Stimulated activated CD8-positive, alpha-beta memory T cell treated with anti-CD3 and anti-CD28 coated beads, Interleukin-7, amount 100 ng/mL, for 1 hour (primary cell): ENCODE results near the gene EMC1.
"Not testable (repeated sequence)": the region's sequence is repeated elsewhere in the genome, so short reads cannot be mapped to it uniquely, and the experiment has no call there.

Experiments used
- DNase-seq, 2 donors: peaks; one replicate each; pipeline ENCODE4 v3.0.0-alpha.2; 2020; ENCODE audit warnings: low read depth in 2 of 2

Gene EMC1

DNA sequence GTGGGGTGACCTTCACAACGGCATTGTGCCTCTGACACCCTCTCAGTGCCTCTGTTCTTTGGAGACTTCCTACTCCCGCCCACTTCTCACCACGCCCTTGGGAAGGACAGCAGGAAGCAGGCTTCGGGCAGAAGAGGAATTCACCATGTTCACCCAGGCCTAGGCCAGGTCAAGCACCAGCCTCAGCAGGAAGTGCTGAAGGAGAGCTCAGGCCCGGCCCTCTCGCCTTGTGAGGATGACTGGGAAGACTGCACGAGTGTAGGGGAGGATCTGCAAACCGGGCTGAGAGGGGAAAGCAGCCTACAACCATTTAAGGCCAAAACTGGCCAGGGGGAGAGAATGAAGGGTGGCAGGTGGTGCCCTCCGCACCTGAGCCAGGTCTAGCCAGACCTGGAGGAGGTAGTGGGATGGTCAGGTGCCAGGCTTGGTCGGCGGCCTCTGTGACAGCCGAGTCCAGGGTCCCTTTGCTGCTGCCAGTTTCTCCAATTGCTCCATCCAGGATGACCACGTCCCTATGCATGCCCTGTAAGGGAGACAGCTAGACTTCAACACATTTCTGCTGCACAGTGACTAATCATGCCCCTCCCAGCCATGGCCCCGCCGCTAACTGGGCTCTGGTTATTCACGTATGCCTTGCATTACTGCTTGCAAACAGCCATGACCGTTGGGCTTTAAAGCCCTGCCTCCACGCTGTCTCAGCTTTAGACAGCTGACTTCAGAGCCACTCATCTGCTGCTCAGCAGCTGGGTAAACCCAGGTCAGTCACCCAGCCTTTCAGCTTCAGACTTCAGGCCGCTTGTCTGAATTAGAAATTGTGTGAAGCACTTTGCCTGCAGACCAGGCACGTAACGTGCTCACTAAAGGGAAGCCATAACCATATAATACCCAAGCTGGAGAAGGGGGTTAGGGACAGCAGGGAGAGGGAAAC, 9.2 kb upstream of the EMC1 start:
- no peak for DNase-seq

DNA sequence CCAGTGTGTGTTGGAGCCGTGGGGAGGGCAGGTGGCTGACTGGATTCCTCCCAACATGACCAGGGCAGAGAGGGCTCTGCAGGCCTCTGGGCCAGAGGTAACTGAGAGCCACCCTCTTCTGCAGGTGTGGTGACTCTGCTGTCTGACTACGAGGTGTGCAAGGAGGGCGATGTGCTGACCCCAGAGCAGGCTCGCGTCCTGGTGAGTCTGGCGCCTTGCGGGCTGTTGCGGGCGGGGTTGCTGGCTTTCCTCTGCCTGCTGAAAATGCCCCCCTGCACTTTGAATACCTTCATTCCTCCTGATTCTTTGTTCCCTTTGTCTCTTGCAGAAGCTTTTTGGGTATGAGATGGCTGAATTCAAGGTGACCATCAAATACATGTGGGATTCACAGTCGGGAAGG, 7.0 kb upstream of the EMC1 start:
- DNase-seq, result no peak

DNA sequence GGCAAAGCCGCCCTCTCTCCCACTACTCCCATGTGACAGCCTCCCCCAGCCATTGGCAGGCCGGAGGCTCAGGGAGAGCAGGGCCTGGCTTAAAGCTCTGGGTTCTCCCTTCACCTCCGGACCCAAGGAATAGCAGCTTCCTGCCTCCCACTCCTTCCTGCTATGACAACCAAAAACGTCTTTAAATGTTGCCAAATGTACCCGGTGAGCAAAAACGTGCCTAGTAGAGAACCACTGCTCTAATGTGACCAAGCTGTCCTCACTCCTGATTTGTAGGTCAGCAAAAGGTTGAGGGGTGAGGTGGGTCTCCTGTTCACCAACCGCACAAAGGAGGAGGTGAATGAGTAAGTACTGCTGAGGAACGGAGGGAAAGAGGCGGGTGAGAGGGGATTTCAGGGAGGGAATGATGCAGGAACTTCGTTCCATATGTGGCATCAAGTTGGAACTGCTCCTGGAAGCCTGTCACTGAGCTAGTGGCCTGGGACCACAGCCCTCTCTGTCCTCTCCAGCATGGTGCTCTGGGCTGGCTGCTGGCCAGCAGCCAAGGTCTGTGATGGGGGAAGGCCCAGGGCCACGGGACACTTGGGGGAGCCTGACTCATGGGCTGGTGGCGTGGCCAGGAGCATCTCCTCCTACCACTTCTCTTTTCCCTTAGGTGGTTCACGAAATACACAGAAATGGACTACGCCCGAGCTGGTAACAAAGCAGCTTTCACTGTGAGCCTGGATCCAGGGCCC, 6.0 kb upstream of the EMC1 start:
- DNase-seq, result no peak

DNA sequence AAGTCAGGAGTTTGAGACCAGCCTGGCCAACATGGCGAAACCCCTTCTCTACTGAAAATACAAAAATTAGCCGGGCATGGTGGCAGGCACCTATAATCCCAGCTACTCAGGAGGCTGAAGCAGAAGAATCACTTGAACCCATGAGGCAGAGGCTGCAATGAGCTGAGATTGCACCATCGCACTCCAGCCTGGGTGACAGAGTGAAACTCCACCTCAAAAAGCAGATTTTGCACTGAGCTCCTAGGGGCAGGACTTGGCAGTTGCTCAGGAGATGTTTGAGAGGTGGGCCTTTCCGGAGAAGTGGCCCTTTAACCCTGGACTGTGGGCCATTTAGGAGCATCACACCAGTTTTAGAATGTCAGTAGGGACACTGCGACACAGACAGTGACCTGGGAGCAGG, 5.0 kb upstream of the EMC1 start:
- DNase-seq, result not testable (repeated sequence)

DNA sequence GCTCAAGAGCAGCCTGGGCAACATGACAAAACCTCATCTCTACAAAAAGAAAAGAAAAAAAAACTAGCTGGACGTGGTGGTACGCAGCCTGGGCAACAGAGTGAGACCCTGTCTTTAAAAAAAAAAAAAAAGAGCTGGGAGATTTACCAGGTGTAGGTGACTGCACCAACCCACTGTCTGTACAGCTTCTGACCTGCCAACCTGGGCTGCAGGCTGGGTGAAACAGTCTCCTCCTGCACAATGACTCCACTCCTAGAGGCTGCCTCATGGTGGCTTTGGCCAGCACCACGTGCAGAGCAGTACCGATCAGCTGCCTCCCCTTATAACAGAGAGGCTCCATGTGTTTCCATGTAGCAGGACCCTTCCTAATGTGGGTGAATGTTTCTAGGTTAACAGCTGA, 4.0 kb upstream of the EMC1 start:
- no peak for DNase-seq

DNA sequence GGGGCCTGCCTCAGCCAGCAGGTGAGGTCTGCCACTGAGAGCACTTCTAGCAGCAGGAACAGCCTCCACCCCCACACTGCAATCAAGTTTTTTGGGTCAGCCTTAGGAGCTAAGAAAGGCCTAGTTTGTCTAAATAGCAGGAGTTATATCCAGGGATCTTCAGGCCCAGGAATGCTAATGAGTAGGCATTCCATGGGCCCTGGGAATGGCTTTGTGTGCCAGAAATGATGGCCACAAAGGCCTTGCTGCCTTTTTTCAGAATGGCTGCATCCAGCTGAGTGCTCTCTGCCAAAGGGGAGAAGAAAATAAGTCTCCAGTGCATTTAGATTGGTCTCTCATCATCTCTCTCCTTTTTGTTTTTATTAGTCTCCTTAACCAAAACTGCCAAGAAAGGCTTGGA, 3.1 kb upstream of the EMC1 start:
- DNase-seq, result no peak

DNA sequence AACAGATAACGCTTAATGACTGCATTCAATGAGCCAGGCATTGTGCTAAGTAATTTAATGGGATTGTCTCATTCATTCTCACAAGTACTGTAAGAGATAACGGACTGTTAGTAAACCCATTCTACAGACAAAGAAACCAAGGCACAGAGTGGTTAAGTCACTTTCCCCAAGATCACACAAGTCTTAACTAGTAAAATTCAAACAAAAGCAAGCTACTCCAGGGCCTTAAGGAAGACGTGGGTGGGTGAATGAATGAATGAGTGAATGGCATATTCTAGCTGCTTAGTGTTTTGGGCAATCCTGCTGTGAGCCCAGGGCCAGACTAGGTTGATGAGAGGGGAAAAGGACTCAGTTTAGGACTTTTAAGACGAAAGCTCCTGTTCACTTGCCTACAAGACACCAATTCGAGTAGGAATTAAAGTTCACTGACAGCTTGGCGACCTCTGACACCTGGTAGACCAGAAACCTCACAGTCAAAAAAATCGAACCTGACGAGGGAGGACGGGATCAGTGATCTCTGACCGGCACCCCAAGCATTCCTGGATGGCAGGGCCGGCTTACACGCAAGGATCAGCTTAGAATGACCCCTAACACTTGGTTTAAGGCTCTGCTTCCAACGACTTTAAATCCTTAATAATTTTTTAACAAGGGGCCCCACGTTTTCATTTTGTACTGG, 557 bp downstream of the EMC1 start:
- no peak for DNase-seq

DNA sequence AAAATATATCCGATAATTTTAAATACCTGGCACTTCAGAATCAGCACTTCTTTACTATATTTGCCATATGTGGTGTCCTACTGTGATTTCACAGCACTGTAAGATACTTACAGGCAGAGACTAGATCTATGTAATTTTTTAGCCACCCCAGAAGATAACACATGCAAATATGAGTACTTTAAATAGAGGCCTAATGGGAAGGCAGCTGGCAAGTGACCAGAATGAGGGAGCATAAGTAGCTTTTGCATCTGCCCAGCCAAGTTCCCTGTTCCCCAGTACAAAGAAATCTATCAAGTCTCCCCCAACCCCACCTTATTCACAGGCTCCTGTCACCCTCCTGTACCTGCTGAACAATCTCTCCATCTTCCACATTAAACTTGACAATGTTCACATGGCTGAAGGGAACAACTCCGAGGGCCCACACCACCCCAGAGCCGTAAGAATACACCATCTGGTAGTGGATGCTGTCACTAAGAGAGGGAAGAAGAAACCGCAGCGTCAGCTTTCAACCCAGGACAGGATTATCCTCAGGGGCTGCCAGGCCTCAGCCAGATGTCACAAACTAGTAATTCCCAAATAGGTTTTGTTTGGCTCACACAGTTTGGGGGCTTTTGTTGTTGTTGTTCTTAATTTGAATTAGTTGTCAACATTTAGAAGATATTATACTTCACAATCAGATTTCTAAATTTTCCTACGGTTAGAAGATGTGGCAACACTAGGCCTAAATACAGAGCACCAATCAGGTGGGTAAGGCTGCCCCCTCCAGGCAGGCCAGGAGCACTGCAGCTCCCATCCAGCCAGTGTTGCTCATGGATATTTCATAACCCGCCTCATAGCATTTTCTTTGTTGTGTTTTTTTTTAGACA, 10.4 kb downstream of the EMC1 start:
- DNase-seq, result peak; percentile 15 to 56

DNA sequence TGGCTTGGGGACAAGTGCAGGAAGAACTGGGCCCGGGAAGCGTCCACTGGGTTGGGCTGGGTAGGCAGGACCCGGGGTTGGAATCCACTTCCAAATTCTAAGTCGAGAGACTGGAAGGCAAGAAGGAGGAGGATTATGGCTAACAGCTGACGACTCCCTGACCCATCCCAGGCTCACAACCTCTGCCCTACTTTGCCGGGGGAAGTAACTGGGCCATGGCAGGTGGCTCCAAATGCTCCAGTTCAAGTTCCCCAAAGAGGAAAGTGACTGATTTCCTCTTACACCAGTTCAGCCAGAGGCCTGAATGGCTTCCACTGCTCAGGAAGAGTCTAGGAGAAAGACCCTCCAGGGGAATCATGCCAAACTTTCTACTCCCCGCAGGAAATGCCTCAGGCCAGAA, 11.4 kb downstream of the EMC1 start:
- no peak for DNase-seq

DNA sequence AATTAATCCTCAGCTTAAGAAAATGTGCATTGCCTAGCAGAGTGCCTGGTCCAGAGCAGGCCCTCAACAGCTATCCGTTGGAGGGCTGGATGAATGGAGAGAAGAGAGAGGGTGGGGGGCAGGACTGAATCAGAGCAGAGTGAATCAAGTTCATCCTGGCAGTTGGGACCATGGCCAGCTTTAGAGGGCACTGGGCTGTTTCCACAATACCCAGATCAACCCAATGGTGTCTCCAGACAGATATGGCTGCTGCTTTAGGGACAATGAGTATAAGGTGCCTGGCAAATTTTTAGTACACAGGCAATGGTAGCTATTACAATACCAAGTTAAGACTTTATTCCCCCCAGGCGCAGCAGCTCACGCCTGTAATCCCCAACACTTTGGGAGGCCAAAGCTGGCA, 17.1 kb downstream of the EMC1 start:
- no peak for DNase-seq

DNA sequence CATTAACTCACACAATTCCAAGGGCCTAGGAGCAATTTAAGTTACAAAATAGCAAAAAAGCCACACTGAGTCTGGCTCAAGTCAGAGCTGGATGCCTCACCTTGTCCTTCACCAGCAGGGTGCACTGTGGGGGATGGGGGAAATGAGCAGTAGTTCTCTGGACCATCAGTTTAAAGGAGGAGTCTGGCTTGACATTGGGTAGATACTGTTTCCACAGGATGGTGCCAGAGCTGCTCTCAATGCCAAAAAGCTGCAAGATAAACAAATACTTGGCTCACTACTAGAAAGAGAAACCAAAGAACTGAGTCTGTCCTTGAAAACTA, 18.8 kb downstream of the EMC1 start:
- no peak for DNase-seq

DNA sequence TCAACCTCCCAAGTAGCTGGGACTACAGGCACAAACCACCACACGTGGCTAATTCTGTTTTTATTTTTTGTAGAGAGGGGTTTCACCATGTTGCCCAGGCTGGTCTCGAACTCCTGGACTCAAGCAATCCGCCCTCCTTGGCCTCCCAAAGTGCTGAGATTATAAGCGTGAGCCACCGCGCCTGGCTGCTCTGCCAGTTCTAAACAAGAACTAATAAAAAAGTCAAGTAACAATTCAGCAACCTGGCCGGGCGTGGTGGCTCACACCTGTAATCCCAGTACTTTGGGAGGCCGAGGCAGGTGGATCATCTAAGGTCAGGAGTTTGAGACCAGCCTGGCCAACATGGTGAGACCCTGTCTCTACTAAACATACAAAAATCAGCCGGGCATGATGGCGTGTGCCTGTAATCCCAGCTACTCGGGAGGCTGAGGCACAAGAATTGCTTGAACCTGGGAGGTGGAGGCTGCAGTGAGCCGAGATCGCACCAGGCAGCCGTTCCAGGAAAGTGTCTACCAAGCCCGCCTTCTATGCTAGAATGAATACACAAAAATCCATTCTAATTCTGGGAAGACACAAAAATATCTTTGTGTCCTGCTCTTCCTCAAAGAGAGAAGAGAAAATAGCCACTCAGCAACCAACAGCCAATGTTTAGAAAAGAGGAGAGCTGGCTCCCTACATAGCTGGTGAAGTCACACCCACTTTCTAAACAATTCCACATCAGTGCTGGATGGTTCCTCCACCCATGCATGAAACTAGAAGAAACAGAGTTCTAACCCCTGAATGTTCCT, 19.4 kb downstream of the EMC1 start:
- not testable (repeated sequence) for DNase-seq

DNA sequence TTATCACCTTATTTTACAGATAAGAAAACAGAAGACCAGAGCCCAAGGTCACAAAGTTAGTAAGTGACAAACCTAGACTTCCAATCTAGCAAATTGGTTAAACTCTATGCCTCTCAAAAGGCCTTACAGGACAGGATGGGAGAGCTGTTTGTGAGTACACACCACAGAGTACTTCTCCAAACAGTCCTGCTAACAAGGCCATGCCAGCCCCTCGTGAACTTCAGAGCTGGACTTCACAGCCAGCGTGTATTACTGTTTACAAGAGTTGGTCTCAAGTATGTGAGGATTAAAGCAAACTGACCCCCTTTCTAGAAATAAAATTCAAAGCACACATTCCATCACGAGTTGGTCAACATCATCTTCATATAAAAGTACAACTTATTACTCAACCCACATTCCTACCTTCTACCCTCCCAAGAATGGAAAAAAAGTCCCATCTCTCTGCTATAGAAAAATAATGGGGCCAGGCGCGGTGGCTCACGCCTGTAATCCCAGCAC, 21.4 kb downstream of the EMC1 start:
- DNase-seq, result no peak

DNA sequence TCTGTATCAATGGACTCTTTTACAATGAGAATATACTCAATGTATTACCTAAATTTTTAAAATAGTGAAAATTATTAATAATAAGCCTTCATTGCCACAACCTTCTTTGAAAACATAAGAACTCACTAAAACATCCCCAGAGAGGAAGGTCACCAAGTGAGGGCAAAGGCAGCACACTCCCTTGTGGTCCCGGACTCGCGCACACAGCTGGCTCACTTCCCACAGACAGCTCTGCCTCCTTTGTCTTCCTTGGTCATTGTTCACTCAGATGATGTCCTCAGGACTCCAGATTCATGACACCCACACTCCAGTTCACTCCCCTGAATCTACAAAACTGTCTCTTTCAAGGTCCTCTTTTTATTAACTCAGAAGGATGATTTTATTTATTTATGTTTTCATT, 22.1 kb downstream of the EMC1 start:
- DNase-seq, result no peak

DNA sequence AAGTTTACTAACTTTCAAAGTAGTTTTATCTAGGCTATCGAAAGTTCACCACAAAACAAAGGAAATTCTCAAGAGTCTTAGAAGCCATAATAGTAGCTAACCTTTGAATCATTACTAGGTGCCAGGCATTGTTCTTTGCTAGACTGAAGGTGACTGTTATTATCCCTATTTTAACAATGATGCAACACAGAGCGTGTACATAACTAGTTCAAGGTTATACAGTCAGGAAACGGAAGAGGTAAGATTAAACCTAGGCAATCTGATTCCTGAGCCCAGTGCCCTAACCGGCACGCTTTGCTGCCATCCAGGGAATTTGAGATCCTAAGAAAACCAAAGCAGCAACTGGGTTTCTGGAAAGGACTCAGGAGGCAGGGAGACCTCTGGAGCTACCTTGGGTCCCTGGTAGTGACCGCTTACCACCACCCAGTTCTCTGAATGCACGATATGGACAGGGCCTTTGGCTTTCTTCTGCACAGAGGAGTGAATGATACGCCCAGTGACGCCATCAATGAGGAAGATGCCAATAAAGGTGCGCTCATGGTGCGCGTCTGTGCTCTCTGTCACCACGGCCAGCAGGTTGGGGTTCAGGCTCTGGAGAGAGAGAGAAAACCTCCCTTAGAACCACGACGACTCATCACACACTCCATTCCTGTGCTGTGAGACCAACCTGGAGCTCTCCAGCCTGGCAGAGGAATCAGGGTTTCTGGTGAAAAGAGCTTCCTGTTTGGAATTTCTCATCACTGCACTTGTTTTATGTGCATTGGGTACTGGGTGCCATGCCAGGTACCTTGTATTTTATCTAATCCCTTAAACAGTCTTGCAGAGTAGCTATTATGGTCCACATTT, 28.1 kb downstream of the EMC1 start:
- DNase-seq, result no peak

DNA sequence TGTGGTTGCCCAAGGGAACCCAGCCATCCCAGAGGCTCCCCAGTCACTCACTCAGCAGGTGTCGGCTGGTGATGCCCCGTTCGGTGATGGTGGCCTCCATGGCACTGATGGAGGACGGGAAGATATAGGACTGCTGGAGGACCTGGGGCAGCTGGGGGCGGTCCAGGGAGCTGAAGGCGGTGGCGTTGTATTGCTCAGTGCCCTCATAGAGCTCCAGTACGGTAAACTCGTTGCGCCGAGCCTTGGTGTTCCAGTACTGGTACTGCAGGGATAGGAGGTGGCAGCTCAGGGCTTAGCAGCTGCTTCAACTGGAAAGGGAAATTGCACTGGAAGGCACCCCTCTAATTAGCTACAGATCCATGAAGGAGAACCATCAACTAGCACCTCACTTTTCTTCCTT, 28.8 kb downstream of the EMC1 start:
- no peak for DNase-seq

DNA sequence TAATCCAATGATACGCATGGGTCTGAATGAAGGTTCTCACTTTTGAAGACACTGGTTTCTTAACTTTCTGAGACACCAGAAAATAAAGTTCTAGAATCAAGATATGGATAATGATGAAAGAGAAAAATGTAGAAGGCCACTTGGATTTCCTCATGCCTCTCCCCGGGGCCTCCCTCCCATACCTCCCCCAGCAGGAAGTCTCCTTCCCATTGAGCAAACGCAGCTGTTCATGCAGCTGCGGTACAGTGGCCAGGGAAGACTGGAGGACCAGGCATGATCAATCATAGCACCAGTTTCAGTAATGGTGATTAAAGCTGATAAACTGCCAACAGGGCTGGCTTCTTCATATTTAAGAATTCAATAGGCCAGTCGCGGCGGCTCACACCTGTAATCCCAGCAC, 30.3 kb downstream of the EMC1 start:
- no peak for DNase-seq

DNA sequence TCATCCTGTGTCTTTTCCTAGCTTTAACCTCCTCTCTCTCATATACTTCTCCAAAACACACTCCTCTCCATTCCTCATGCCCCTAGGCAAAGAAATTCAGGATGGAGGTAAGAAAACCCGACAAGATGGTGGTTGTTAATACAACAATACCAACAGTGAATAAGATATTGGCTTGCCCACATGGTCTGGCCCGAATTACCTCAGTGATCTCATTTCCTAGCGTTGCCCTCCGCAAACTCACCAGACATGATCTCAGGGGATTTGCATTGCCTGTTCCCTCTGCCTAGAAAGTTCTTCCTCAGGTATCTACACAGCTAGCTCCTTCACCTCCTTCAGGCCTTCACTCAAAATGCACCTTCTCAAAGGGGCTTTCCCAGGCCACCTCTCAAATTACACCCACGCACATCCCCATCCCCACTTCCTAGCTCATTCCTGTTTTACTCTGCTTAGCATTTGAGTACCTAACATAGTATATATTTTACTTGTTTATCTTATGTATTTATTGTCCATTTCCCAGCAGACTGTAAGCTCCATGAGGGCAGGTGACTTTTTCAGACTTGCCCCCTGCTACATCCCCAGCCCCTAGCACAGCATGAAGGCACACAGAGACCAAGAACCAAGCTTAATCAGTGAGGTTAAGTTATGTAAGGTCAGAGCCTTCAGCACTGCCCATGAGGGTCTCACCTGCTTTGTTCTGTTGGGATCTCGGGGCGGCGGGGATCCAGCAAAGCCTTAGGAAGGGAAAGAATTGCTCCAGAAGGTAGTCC, 31.1 kb downstream of the EMC1 start:
- no peak for DNase-seq

DNA sequence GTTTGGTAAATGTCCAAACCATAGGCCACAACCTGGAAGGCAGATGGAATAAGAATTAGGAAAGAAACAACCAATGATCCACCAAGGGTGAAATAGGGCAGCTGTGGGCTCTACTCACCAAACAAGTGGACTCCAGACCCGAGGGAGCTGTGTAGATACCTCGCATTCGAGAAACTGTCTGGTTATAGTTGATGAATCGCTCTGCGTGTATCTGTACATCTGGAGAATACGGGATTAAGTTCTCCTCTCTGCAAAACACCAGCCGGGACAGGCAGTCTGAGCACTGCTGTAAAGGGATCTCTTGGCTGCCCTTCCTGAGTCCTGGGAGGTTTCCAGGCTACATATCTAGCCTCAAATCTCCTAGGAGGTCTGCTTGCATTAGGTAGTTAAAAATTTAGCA, 31.9 kb downstream of the EMC1 start:
- no peak for DNase-seq
